HG03571 (cell line): ENCODE data around the gene STMP1.
A peak's percentile ranks its signal among the peaks of the same experiment; 100 is the strongest.
"Not testable (repeated sequence)": the region's sequence is repeated elsewhere in the genome, so short reads cannot be mapped to it uniquely, and the experiment has no call there.

Experiments
- ATAC-seq: cut with Tn5 transposase; IDR thresholded peaks from one replicate; pipeline ENCODE4 v1.9.1; 2021; ENCODE audit not compliant: unreplicated experiment

Gene STMP1

GRCh38 chr7:135664046-135664589, 1.8 kb downstream of the STMP1 start:
- no peak for ATAC-seq

GRCh38 chr7:135665042-135665441, 2.7 kb downstream of the STMP1 start:
- ATAC-seq = no peak

- no peak for ATAC-seq
Observed at GRCh38 chr7:135666156-135666555, 3.8 kb downstream of the STMP1 start.

- ATAC-seq = no peak
Observed at GRCh38 chr7:135666846-135667245, 4.5 kb downstream of the STMP1 start.

- ATAC-seq = not testable (repeated sequence)
Observed at GRCh38 chr7:135667626-135668025, 5.3 kb downstream of the STMP1 start.

GRCh38 chr7:135668852-135669395, 6.6 kb downstream of the STMP1 start:
- ATAC-seq = not testable (repeated sequence)

GRCh38 chr7:135669774-135670173, 7.5 kb downstream of the STMP1 start:
- ATAC-seq = no peak

GRCh38 chr7:135670179-135670578, 7.9 kb downstream of the STMP1 start:
- no peak for ATAC-seq

GRCh38 chr7:135672560-135673359, 10.4 kb downstream of the STMP1 start:
- ATAC-seq = peak; percentile 64

GRCh38 chr7:135673360-135673706, 11.0 kb downstream of the STMP1 start:
- no peak for ATAC-seq

- no peak for ATAC-seq
Observed at GRCh38 chr7:135678612-135679575, 16.6 kb downstream of the STMP1 start.

GRCh38 chr7:135681762-135682161, 19.4 kb downstream of the STMP1 start:
- ATAC-seq = no peak

- no peak for ATAC-seq
Observed at GRCh38 chr7:135682191-135682590, 19.9 kb downstream of the STMP1 start.

- no peak for ATAC-seq
Observed at GRCh38 chr7:135683609-135684008, 21.3 kb downstream of the STMP1 start.

GRCh38 chr7:135684136-135684535, 21.8 kb downstream of the STMP1 start:
- ATAC-seq = no peak

- ATAC-seq = no peak
Observed at GRCh38 chr7:135684699-135685098, 22.4 kb downstream of the STMP1 start.

GRCh38 chr7:135685306-135686084, 23.2 kb downstream of the STMP1 start:
- ATAC-seq = no peak

GRCh38 chr7:135687466-135687865, 25.2 kb downstream of the STMP1 start:
- ATAC-seq = no peak

- ATAC-seq = no peak
Observed at GRCh38 chr7:135690566-135690965, 28.3 kb downstream of the STMP1 start.

- no peak for ATAC-seq
Observed at GRCh38 chr7:135692055-135692454, 29.7 kb downstream of the STMP1 start.

- ATAC-seq = not testable (repeated sequence)
Observed at GRCh38 chr7:135692606-135693005, 30.3 kb downstream of the STMP1 start.
